Stomach smooth muscle (tissue), 2 donors: ENCODE measurements around the gene AQP9.

Experiments used
- H3K27ac ChIP-seq: one replicate; pipeline ENCODE4 v1.7.0; 2013; ENCODE audit warnings: mild to moderate bottlenecking, low read length, inconsistent platforms
- H3K27me3 ChIP-seq, 2 donors: one replicate each; pipeline ENCODE4 v1.7.0; 2013; ENCODE audit warnings: low read length in 2 of 2; ENCODE audit not compliant: insufficient read depth in 2 of 2, control insufficient read depth in 1 of 2
- H3K36me3 ChIP-seq, 2 donors: one replicate each; pipeline ENCODE4 v1.7.0; 2013; ENCODE audit warnings: low read length in 2 of 2; ENCODE audit not compliant: control insufficient read depth in 2 of 2, insufficient read depth in 2 of 2
- H3K4me1 ChIP-seq: one replicate; pipeline ENCODE4 v1.7.0; 2013; ENCODE audit warnings: low read length; ENCODE audit not compliant: control insufficient read depth, insufficient read depth
- H3K4me3 ChIP-seq, 2 donors: one replicate each; pipeline ENCODE4 v1.7.0; 2013; ENCODE audit warnings: low read length in 2 of 2
- H3K9ac ChIP-seq, 2 donors: one replicate each; pipeline ENCODE4 v1.7.0; 2013; ENCODE audit warnings: low read length in 2 of 2, mild to moderate bottlenecking in 1 of 2
- H3K9me3 ChIP-seq, 2 donors: one replicate each; pipeline ENCODE4 v1.7.0; 2013; ENCODE audit warnings: low read length in 2 of 2; ENCODE audit not compliant: control insufficient read depth in 2 of 2
- donor health status: healthy.
- donor health status: Pancreatic carcinoma.

The AQP9 gene

DNA sequence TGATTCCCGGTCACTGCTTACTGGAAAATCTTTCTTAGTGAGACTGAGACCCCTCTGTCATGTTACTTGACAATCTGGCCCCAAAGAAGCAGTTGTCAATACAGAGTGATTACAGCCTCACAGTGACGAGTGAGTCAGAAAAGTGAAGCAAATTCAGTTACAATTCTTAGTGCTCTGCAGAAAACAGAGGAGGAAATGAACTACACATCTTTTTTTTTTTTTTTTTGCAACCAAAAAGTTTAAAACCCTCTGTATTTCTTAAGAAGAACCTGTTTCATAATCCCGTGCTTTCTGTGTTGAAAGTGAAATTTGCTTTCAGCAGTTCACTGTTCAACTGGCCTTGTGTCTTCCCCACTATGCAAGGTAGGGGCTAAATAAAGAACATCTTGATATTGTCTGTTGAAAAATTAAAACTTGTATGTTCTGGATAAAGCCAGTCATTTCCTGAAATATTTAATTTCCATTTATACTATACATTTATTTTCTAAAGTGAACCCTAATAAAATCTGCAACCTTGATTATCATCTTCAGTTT is 1.9 kb downstream of the AQP9 start:
- no peaks in the 10 kb centered on the region for H3K4me1 ChIP-seq
- no peaks in the 10 kb centered on the region for H3K36me3 ChIP-seq
- H3K9ac ChIP-seq: no peak overlapping the region
- H3K9me3 ChIP-seq: no peaks in the 10 kb centered on the region
- H3K27ac ChIP-seq: no peak overlapping the region
- H3K4me3 ChIP-seq: no peak overlapping the region
- H3K27me3 ChIP-seq: no peaks in the 10 kb centered on the region

DNA sequence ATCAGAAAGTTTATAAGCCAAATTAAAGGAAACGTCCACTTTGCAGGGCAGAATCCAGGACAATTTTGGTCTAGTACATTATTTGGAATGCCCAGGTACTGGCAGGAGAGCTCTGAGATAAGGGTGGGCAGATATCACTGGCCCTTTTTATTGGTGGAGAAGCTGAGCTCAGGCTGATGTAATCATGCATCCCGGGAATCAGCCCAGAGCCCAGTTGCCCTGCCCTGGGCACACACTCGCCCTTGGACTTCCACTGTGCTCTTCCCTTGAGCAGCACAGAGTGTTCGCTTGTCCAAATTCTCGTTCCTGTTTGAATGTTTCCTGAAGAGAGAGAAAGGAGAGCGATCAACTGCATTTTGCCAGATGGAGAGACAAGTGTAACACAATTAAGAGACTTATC is 3.7 kb downstream of the AQP9 start:
- no peak overlapping the region for H3K27ac ChIP-seq

GRCh38 chr15:58142827-58143461 is 4.8 kb downstream of the AQP9 start:
- Histone ChIP-seq H3K4me1 (no peaks in the 10 kb centered on the region), H3K36me3 (no peaks in the 10 kb centered on the region), H3K27me3 (no peaks in the 10 kb centered on the region), H3K9me3 (no peaks in the 10 kb centered on the region), H3K9ac (no peak overlapping the region), H3K4me3 (no peak overlapping the region), H3K27ac (no peak overlapping the region)

More for the DNA sequence above, 3.7 kb downstream of the AQP9 start:
- no peak overlapping the region for H3K4me3 ChIP-seq
- H3K9ac ChIP-seq: no peak overlapping the region
- H3K36me3 ChIP-seq: no peaks in the 10 kb centered on the region
- no peaks in the 10 kb centered on the region for H3K4me1 ChIP-seq
- H3K27me3 ChIP-seq: no peaks in the 10 kb centered on the region
- H3K9me3 ChIP-seq: no peaks in the 10 kb centered on the region

- H3K27ac ChIP-seq: no peak overlapping the region
- H3K36me3 ChIP-seq: no peaks in the 10 kb centered on the region
- H3K9ac ChIP-seq: no peak overlapping the region
- H3K4me3 ChIP-seq: no peak overlapping the region
- no peaks in the 10 kb centered on the region for H3K4me1 ChIP-seq
- H3K27me3 ChIP-seq: no peaks in the 10 kb centered on the region
- H3K9me3 ChIP-seq: no peaks in the 10 kb centered on the region
These were observed 7.4 kb downstream of the AQP9 start for GRCh38 chr15:58145606-58146005.

- Histone ChIP-seq H3K9me3 (no peaks in the 10 kb centered on the region), H3K36me3 (no peaks in the 10 kb centered on the region), H3K4me3 (no peak overlapping the region), H3K27me3 (no peaks in the 10 kb centered on the region), H3K9ac (no peak overlapping the region), H3K4me1 (no peaks in the 10 kb centered on the region), H3K27ac (no peak overlapping the region)
These were observed 8.0 kb downstream of the AQP9 start for GRCh38 chr15:58146211-58146610.

GRCh38 chr15:58146749-58147148 is 8.6 kb downstream of the AQP9 start:
- Histone ChIP-seq H3K4me3 (no peak overlapping the region), H3K9me3 (no peaks in the 10 kb centered on the region), H3K27me3 (no peaks in the 10 kb centered on the region), H3K36me3 (no peaks in the 10 kb centered on the region), H3K27ac (no peak overlapping the region), H3K9ac (no peak overlapping the region), H3K4me1 (no peaks in the 10 kb centered on the region)

DNA sequence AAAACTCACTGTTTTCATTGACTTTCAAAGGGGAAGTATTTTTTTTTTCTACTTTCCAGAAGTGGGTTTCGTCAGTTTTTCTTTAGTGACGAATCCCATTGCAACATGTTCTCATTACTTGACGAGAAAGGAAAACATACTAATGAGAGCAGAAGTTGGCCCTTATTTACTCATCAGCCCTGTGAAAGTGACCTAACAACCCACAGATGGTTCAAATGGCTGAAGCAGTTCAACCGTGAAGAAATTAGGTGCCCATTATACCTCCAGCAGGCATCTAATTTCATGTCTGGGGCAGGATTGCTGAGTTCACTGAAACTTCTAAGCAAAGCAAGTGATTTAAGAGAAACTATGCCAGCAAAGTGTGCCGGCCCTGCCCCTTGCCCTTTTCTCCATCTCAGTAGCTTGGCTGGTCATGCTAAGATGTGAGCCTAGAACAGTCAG is 9.0 kb downstream of the AQP9 start:
- H3K36me3 ChIP-seq: no peaks in the 10 kb centered on the region
- H3K4me1 ChIP-seq: no peaks in the 10 kb centered on the region
- H3K9me3 ChIP-seq: no peaks in the 10 kb centered on the region
- H3K4me3 ChIP-seq: no peak overlapping the region
- H3K27ac ChIP-seq: no peak overlapping the region
- H3K27me3 ChIP-seq: no peaks in the 10 kb centered on the region
- no peak overlapping the region for H3K9ac ChIP-seq

DNA sequence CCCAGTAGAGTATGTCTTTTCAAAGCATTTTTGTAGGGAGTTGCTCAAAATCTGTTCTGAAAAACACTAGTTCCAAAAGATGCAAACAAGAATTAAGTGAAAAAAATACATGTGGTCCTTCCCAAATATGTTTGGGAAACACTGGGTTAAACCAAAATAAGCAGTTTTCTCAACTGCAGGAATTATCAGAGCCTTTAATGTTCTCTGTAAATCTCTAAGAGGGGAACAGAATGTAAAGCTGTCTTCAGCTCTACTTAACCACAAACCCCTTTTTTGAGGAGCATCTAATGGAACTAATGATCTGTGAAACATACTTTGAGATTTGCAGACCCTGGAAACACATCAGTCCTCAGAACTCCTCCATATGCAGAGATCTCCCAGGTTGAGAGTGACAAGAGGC is 9.9 kb downstream of the AQP9 start:
- Histone ChIP-seq H3K4me3 (no peak overlapping the region), H3K36me3 (no peaks in the 10 kb centered on the region), H3K9ac (no peak overlapping the region), H3K27ac (no peak overlapping the region), H3K9me3 (no peaks in the 10 kb centered on the region), H3K4me1 (no peaks in the 10 kb centered on the region), H3K27me3 (no peaks in the 10 kb centered on the region)

- H3K9ac ChIP-seq: no peak overlapping the region
- H3K27ac ChIP-seq: no peak overlapping the region
- H3K4me1 ChIP-seq: no peaks in the 10 kb centered on the region
- H3K27me3 ChIP-seq: no peaks in the 10 kb centered on the region
- no peaks in the 10 kb centered on the region for H3K36me3 ChIP-seq
- no peak overlapping the region for H3K4me3 ChIP-seq
- no peaks in the 10 kb centered on the region for H3K9me3 ChIP-seq
These were observed 10.7 kb downstream of the AQP9 start for GRCh38 chr15:58148633-58149445.

DNA sequence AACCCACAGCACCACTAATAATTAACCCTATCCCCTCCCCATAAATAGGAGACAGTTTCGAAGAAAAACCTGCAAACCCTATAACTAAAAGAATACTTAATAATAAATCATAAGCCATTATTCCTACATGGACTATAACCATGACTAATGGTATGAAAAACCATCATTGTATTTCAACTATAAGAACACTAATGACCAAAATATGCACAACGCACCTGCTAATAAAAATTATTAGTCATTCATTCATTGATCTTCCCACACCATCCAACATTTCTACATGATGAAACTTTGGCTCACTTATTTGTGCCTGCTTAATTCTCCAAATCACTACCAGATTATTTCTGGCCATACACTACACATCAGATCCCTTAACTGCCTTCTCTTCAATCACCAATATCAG is 16.6 kb downstream of the AQP9 start:
- Histone ChIP-seq H3K4me3 (no peak overlapping the region), H3K4me1 (no peaks in the 10 kb centered on the region), H3K27me3 (no peaks in the 10 kb centered on the region), H3K9me3 (no peaks in the 10 kb centered on the region), H3K27ac (no peak overlapping the region), H3K9ac (no peak overlapping the region), H3K36me3 (no peaks in the 10 kb centered on the region)
